HEK293 (cell line): ENCODE measurements around the gene IL1RN.

ENCODE experiments used
- SETDB1 ChIP-seq: IDR thresholded peaks from one replicate; pipeline ENCODE4 v1.6.1; 2017; ENCODE audit warnings: mild to moderate bottlenecking, low read length, moderate library complexity, mixed read lengths; ENCODE audit not compliant: insufficient read length
- YY1 ChIP-seq: fragments of 450-650 bp; formaldehyde crosslinking; IDR thresholded peaks from 2 replicates; pipeline ENCODE4 v1.5.1; 2018; ENCODE audit warnings: missing biosample characterization, missing genetic modification characterization
- ZBTB11 ChIP-seq: fragments of 450-650 bp; formaldehyde crosslinking; conservative IDR thresholded peaks from 2 replicates; pipeline ENCODE4 v1.5.1; 2016; ENCODE audit warnings: low read depth, missing biosample characterization, missing genetic modification characterization
- ZFP41 ChIP-seq: fragments of 450-650 bp; formaldehyde crosslinking; IDR thresholded peaks from 2 replicates; pipeline ENCODE4 v1.5.1; 2016; ENCODE audit warnings: missing biosample characterization, missing genetic modification characterization, borderline replicate concordance
- ZNF121 ChIP-seq: fragments of 450-650 bp; formaldehyde crosslinking; IDR thresholded peaks from 2 replicates; pipeline ENCODE4 v1.5.1; 2016; ENCODE audit warnings: missing biosample characterization, missing genetic modification characterization
- ZNF394 ChIP-seq: fragments of 450-650 bp; formaldehyde crosslinking; IDR thresholded peaks from 2 replicates; pipeline ENCODE4 v1.5.1; 2016; ENCODE audit warnings: missing biosample characterization, missing genetic modification characterization, mild to moderate bottlenecking, moderate library complexity, borderline replicate concordance
- ZNF426 ChIP-seq: fragments of 450-650 bp; formaldehyde crosslinking; IDR thresholded peaks from 2 replicates; pipeline ENCODE4 v1.5.1; 2017; ENCODE audit warnings: missing biosample characterization, missing genetic modification characterization, mild to moderate bottlenecking, inconsistent platforms, moderate library complexity
- TF ChIP-seq, protein P1 (sequence below): fragments of 450-650 bp; formaldehyde crosslinking; IDR thresholded peaks from 2 replicates; pipeline ENCODE4 v1.5.1; 2016; ENCODE audit warnings: missing biosample characterization, missing genetic modification characterization
- TF ChIP-seq, protein P2 (sequence below): fragments of 450-650 bp; formaldehyde crosslinking; IDR thresholded peaks from 2 replicates; pipeline ENCODE4 v1.5.1; 2016; ENCODE audit warnings: missing biosample characterization, missing genetic modification characterization

DNA sequence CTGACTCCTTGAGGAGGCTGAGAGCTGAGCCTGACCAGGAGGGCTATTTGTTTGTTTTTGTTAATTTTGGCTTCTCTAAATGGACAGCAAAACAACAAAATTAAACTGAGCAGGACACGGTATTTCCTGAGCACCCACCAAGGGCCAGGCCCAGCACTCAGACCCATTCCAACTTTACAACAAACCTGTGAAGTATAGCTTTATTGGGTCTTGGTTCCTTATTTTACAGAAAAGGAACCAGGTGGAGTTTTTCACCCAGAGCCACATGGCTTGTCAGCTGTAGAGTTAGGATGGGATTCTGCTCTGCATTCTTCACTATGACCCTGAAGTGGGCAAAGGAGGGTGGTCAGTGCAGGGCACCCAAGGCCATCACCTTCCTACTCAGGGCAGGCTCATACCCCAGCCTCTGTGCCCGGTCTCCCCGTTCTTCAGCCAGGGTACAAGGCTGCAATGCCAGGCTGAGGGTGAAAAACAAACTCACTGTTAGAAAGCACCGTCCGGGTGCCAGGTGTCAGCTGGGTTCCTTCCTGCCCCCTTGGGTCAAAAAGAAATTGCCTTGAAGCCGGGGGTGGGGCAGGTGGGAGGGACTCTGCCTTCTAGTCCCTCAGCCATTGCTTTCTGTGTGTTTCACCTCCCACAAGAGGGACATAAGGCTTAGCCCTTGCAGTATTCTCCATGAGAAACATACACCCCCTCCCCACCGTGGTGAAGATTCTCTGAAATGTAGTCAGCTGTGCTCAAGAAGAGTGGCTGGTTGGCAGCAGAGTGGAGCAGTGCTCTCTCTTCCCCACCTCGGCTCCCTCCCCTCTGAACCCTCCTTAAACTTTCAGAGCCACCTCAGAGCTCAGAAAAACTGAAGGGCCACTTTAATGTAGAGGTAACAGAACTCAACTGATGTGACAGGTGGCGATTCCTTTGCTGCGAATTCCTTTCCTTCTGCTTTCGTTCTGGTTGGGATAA lies 48.6 kb downstream of the IL1RN start:
- TF ChIP-seq, protein P1, sequence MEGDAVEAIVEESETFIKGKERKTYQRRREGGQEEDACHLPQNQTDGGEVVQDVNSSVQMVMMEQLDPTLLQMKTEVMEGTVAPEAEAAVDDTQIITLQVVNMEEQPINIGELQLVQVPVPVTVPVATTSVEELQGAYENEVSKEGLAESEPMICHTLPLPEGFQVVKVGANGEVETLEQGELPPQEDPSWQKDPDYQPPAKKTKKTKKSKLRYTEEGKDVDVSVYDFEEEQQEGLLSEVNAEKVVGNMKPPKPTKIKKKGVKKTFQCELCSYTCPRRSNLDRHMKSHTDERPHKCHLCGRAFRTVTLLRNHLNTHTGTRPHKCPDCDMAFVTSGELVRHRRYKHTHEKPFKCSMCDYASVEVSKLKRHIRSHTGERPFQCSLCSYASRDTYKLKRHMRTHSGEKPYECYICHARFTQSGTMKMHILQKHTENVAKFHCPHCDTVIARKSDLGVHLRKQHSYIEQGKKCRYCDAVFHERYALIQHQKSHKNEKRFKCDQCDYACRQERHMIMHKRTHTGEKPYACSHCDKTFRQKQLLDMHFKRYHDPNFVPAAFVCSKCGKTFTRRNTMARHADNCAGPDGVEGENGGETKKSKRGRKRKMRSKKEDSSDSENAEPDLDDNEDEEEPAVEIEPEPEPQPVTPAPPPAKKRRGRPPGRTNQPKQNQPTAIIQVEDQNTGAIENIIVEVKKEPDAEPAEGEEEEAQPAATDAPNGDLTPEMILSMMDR (tag by site-specific recombination), result no peak
- TF ChIP-seq ZBTB11 (tag by site-specific recombination) (no peak), YY1 (tag by site-specific recombination) (no peak), ZNF394 (tag by site-specific recombination) (no peak), ZNF426 (tag by site-specific recombination) (no peak), ZNF121 (tag by site-specific recombination) (no peak), SETDB1 (no peak), ZFP41 (tag by site-specific recombination) (no peak)
- TF ChIP-seq, protein P2, sequence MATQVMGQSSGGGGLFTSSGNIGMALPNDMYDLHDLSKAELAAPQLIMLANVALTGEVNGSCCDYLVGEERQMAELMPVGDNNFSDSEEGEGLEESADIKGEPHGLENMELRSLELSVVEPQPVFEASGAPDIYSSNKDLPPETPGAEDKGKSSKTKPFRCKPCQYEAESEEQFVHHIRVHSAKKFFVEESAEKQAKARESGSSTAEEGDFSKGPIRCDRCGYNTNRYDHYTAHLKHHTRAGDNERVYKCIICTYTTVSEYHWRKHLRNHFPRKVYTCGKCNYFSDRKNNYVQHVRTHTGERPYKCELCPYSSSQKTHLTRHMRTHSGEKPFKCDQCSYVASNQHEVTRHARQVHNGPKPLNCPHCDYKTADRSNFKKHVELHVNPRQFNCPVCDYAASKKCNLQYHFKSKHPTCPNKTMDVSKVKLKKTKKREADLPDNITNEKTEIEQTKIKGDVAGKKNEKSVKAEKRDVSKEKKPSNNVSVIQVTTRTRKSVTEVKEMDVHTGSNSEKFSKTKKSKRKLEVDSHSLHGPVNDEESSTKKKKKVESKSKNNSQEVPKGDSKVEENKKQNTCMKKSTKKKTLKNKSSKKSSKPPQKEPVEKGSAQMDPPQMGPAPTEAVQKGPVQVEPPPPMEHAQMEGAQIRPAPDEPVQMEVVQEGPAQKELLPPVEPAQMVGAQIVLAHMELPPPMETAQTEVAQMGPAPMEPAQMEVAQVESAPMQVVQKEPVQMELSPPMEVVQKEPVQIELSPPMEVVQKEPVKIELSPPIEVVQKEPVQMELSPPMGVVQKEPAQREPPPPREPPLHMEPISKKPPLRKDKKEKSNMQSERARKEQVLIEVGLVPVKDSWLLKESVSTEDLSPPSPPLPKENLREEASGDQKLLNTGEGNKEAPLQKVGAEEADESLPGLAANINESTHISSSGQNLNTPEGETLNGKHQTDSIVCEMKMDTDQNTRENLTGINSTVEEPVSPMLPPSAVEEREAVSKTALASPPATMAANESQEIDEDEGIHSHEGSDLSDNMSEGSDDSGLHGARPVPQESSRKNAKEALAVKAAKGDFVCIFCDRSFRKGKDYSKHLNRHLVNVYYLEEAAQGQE (tag by site-specific recombination), result no peak
